ENCODE measurements around the gene NKD2.
"Not testable (repeated sequence)": the region's sequence is repeated elsewhere in the genome, so short reads cannot be mapped to it uniquely, and the experiment has no call there.

Gene NKD2

GRCh38 chr5:1008451-1009358, at the start of gene NKD2:
NKD2 (plus strand) TSS chr5:1008802; CDS start chr5:1009058, 256 bp downstream.
- no peak for DNase-seq (ENCODE audit: extremely low read depth in 1 of 2, low read depth in 1 of 2)

DNA sequence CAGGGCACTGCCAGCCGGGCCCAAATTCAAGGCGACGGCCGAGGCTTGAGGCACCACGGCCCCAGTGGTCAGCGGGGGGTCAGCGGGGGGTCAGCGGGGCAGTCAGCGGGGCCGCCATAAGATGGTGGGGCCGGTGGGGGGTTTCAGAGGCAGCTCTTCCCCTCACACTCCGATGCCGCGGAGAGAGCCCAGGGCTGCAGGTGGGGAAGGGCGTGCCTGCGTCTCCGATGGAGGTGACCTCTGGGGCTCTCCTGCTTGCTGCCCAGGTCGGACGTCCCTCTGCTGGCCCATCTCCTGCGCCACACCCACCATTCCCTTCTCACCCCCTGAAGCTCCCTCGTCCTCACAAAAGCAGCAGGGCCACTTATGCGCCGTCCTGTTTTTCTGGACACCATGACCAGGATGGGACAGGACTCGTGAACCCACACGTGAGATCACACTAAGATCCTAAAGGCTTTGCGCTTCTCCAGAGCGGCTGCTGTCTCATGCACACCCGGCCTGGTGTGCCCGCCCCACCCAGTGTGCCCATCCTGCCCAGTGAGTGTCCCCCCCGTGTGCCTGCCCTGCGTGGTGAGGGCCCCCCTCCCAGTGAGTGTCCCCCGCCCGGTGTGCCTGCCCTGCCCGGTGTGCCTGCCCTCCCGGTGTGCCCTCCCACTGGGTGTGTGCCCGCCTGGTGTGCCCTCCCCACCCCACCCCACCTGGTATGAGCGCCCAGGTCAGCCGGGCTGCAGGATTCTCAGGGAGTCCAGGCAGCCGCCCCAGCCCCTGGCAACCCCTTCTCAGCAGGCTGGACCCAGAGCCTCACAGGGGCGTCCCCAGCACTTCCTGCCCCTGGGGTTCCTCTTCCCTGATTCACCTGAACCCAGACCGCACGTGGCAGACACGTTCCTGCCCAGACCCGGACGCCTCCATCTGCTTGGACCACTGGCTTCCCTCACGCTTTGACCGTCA, 48.7 kb upstream of the NKD2 start:
- no peak for DNase-seq (ENCODE audit: extremely low read depth in 1 of 2, low read depth in 1 of 2)

DNA sequence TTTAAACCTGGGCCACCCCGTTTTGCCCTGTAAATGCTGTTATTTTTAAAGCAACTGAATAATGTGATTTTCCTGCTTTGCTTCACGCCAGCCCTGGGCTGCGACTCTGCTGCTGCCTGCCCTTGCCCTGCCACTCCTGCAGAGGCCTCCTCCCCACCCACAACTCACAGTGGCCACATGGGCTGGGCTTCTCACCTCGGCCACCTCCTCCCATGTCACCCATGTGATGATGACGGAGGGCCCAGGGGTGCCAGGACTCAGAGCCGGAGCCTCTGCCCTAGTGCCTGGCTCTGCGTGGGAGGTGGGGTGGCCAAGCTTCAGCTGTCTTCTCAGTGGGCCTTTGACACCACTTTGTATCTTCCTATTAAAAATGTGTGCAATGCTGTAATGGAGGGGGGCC, 48.1 kb upstream of the NKD2 start:
- no peak for DNase-seq (ENCODE audit: extremely low read depth in 1 of 2, low read depth in 1 of 2)

DNA sequence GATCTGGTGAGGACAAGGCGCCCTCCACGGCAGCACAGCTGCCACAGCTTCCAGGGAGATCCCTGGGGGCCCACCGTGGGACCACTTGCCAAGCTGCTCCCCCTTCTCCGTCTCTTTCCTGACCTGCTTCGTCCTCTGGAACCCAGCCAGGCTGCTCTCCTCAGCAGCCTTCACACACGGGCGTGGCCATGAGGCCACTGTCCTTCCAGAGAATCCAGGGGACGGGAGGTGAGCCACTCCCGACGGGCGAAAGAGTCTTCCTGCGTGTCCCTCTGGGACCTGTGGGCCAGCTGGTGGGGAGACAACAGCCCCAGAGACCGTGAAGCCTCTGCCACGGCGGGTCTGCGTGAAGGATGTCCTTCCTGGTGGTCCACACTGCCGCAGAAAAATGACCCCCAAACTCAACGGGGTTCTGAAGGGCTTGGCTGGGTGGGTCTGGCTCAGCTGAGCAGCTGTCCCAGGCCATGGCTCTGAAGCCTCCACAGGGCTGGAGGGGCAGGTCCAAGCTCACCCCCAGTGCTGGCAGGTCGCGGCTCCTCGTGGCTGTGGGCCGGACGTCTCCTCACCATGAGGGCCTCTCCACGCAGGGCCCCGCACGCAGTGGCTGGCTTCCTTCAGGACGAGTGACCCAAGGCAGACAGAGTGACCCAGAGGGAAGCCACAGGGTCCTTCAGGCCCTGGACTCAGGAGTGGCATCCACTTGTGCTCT, 47.4 kb upstream of the NKD2 start:
- DNase-seq (ENCODE audit: extremely low read depth in 1 of 2, low read depth in 1 of 2), result no peak

DNA sequence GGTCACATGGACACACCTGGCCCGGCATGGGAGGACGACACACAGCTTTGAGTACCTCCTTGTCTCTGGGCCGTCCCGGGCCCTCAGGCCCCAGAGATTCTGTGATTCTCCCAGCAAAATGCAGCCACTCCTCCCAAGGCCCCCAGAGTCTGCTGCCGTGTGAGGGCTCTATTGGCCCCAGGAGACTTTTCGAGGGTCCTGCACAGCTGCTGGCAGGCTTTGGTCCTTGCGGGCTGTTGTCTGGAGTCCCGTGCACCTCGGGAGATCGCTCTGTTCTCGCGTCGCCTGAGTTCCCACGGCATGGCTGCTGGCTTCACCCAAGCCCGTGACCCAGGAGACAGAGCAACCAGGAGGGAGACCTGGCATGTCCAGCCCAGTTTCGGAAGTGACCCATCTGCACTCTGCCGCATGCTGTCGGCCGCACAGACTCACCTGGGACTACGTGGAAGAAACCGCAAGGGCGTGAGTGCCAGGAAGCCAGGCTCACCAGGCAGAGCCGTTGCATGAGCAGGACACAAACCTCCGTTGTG, 46.8 kb upstream of the NKD2 start:
- no peak for DNase-seq (ENCODE audit: extremely low read depth in 1 of 2, low read depth in 1 of 2)

GRCh38 chr5:962386-962785, 46.2 kb upstream of the NKD2 start:
- no peak for DNase-seq (ENCODE audit: extremely low read depth in 1 of 2, low read depth in 1 of 2)

- no peak for DNase-seq (ENCODE audit: extremely low read depth in 1 of 2, low read depth in 1 of 2)
Measured at GRCh38 chr5:962801-963200, 45.8 kb upstream of the NKD2 start.

DNA sequence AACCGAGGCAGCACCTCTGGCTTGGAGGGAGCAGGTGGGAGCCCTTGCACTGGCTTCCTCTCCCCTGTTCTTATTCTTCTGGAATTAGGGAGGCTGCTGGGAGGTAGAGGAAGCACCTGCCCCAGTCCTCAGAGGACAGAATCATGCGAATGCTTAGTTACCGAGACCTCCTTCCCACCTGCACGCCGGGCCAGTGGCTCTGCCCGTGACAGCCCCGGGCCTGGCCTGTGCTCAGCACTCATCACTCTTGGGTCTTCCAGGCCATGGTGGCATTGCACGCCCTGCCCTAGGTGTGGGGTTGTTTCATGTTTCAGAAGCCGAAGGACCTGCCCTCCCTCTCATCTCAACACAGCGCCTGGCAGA, 45.3 kb upstream of the NKD2 start:
- DNase-seq (ENCODE audit: extremely low read depth in 1 of 2, low read depth in 1 of 2), result no peak

DNA sequence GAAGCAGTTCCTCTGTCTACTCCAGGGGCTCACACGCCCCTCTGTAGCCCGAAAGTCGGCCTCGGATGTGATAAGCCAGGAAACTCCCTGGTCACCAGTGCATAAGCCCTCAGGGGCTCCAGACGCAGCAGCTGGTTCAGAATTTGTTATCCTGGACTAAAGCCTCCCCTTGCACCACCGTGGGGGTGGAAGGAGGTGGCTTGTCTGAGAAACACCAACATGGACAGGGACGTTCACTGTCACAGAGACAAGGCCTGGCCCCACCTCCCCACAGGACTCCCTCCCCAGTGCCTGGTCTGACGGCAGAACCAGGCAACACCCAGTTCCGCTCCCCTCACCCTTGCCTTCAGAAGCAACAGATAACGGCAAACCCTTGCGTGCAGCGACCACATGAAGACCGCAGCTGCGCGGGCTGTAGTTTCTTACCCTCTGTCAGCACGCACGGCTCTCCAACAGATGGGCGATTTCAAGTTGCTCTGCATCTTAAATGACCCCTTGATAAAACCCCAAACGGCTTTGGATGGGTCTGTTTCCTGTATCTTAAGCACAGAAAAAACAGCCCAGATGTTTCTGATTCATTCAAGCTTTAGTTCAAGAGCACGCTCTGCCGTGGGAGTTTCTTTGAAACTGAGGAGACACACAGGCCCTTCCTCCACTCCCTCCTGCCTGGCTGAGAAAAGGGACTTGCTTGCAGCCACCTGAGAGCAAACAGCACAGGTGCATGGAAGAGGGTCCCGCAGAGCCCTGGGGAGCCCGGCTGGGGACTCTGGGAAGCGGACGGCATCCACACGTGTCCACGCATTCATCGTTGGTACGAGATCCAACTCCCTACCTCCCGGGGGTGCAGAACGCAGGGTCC, 44.7 kb upstream of the NKD2 start:
- DNase-seq (ENCODE audit: extremely low read depth in 1 of 2, low read depth in 1 of 2), result peak; percentile 45

GRCh38 chr5:964821-965220, 43.8 kb upstream of the NKD2 start:
- no peak for DNase-seq (ENCODE audit: extremely low read depth in 1 of 2, low read depth in 1 of 2)

DNA sequence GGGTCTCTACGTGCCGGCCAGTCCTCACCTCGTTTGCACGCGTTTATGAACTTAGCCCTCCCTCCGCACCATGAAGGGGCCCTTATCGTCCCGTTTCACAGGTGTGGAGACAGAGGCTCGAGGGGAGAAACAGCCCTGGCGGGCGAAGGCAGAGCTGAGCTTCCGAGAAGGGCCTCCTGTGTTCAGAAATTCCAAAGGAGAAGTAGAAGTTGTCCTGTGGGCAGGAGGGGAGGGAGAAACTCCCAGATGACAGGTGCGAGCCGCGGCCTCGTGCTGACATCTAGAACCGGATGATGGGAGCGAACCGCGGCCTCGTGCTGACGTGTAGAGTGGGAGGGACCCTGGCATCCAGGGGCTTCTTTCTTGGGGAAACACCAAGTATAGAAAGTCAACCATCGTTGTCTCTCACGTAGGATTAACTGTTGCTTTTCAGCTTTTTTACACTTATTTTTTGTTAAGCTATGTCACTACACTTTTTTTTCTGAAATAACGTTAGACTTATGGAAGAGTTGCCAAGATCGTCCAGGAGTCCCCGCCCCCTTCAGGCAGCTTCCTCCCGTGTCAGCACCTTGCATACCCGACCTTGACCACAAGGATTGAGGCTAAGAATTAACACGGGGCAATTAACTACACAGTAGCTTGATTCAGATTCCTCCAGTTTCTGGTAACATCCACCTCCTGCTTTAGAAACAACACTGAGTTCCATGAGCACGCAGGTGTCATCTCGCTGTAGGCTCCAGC, 42.8 kb upstream of the NKD2 start:
- no peak for DNase-seq (ENCODE audit: extremely low read depth in 1 of 2, low read depth in 1 of 2)

- DNase-seq (ENCODE audit: extremely low read depth in 1 of 2, low read depth in 1 of 2), result no peak
Measured at GRCh38 chr5:966345-966710, 42.3 kb upstream of the NKD2 start.

- DNase-seq (ENCODE audit: extremely low read depth in 1 of 2, low read depth in 1 of 2), result no peak
Measured at GRCh38 chr5:966941-967340, 41.7 kb upstream of the NKD2 start.

GRCh38 chr5:968881-969280, 39.7 kb upstream of the NKD2 start:
- DNase-seq (ENCODE audit: extremely low read depth in 1 of 2, low read depth in 1 of 2), result no peak

DNA sequence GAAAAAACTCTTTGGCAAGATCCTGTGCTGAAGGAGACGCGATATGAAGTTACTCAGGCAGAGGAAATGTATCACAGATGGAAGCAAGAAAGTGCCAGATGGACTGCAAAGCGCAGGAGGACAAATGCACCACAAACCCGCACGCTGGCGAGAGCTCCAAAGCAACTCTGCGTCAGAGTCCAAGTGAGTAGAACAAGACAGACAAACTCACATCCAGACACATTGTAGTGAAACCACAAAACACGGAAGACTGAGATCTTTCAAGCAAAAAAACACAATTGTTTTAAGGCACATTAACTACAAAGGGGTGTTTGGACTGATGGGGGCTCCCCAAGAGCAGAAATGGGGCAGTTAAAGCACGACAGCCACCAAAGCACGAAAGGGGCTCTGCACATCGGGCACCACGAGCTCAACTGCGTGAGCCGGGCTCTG, 39.2 kb upstream of the NKD2 start:
- DNase-seq (ENCODE audit: extremely low read depth in 1 of 2, low read depth in 1 of 2), result no peak

DNA sequence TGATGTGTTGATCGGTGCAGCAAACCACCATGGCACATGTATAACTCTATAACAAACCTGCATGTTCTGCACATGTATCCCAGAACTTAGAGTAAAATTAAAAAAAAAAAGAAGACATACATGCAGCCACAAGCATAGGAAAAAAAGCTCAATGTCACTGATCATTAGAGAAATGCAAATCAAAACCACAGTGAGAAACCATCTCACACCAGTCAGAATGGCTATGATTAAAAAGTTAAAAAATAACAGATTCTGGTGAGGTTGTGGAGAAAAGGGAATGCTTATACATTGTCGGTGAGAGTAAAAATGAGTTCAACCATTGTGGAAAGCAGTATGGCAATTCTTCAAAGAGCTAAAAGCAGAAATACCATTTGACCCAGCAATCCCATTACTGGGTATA, 36.0 kb upstream of the NKD2 start:
- not testable (repeated sequence) for DNase-seq (ENCODE audit: extremely low read depth in 1 of 2, low read depth in 1 of 2)

DNA sequence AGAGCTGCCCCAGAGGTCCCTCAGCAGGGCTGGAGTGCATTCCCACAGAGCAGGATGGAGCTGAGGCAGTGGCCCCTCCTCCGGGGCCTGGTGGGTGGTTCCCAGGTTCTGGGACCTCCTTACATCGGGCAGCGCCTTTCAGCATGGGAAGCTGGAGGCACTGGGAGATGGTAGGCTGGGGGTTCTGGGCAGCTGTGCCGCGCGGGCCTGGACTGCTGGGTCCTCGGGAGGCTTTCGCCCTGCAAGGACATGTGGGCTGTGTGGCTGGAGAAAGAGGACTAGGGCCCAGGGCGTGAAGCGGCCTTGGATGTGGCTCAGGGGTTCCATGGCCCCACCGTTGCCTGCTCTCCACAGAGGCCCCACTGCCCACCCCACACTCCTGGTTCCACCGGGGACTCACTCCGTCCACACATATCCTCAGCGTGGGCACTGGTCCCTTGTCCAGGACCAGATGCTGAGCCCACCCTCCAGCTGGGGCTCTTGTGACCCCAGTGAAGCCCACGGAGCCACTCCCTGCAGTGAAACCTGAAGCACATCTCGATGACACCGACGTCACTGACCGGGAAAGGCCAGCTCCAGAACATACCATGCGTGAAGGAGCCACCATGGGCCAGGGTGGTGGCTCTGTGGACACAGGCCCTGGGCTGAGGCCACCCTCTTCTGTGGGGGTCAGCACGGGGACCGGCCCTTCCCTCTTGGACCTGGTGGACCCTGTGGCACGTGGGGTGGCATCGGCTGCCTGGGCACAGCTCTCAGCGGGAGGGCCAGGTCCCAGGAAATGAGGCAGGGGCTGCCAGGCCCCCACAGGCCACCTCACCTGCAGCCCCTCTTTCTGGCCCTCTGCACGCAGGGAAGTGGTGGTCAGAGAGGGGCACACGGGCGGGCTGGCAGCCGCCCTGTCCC, 31.5 kb upstream of the NKD2 start:
- no peak for DNase-seq (ENCODE audit: extremely low read depth in 1 of 2, low read depth in 1 of 2)

DNA sequence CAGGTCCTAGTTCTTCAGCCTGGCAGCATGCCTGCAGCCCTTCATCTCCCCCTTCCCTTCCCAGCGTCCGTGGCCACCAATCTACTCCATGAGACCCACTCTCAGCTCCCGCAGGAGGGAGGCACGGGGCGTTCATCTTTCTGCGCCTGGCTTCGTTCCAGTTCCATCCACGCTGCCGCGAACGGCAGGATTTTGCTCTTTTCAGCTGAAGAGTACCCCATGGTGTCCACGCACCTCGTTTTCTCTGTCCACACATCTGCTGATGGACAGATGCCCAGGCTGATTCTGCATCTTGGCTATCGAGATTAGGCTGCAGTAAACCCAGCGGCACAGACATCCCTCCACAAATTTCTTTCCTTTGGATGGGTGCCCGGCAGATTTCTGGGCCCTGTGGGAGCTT, 30.5 kb upstream of the NKD2 start:
- DNase-seq (ENCODE audit: extremely low read depth in 1 of 2, low read depth in 1 of 2), result no peak

Measured in stimulated activated CD8-positive, alpha-beta memory T cell treated with anti-CD3 and anti-CD28 coated beads, Interleukin-7, amount 100 ng/mL, for 48 hours (primary cell).